WI38 (cell line): ENCODE measurements around the gene PLVAP.

ENCODE experiments used
- H3K4me3 ChIP-seq: 2 replicates; pipeline ENCODE4 v1.5.1; 2011; ENCODE audit warnings: low read depth, mild to moderate bottlenecking, control low read depth, low read length
- CTCF ChIP-seq: IDR thresholded peaks from 2 replicates; pipeline ENCODE4 v1.5.1; 2012; ENCODE audit warnings: low read depth, mild to moderate bottlenecking, control low read depth, low read length

PLVAP gene

GRCh38 chr19:17341845-17342244 lies 35.3 kb downstream of the PLVAP start:
- no peak for TF ChIP-seq CTCF

GRCh38 chr19:17341386-17341785 lies 35.8 kb downstream of the PLVAP start:
- TF ChIP-seq CTCF: no peak

More at GRCh38 chr19:17341845-17342244, 35.3 kb downstream of the PLVAP start:
- no peak overlapping the region for H3K4me3 ChIP-seq

GRCh38 chr19:17340871-17341357 lies 36.2 kb downstream of the PLVAP start:
- TF ChIP-seq CTCF: no peak
- no peak overlapping the region for H3K4me3 ChIP-seq

More at GRCh38 chr19:17341386-17341785, 35.8 kb downstream of the PLVAP start:
- H3K4me3 ChIP-seq: no peak overlapping the region

GRCh38 chr19:17340302-17340870 lies 36.8 kb downstream of the PLVAP start:
- TF ChIP-seq CTCF: no peak

GRCh38 chr19:17339088-17339741 lies 37.9 kb downstream of the PLVAP start:
- H3K4me3 ChIP-seq: no peak overlapping the region
- no peak for TF ChIP-seq CTCF

More at GRCh38 chr19:17340302-17340870, 36.8 kb downstream of the PLVAP start:
- H3K4me3 ChIP-seq: no peak overlapping the region

- H3K4me3 ChIP-seq: peak overlapping the region; percentile 92
- no peak for TF ChIP-seq CTCF
These were observed 38.6 kb downstream of the PLVAP start for GRCh38 chr19:17338433-17339078.
